AG04449 (cell line): Measurements from ENCODE around the gene NOX3.

Experiments
- CTCF ChIA-PET: fragments of 350-600 bp; formaldehyde crosslinking; extraction: SDS; loops from one replicate; lab custom pipeline; 2021; ENCODE audit warnings: antibody characterized with exemption; lab: Yijun Ruan, JAX
- POLR2A ChIA-PET: fragments of 400-600, 350-600 bp; formaldehyde crosslinking; extraction: SDS; loops from one replicate; lab custom pipeline; 2020; ENCODE audit warnings: antibody characterized with exemption, inconsistent platforms; lab: Yijun Ruan, JAX
- DNase-seq: peaks from one replicate; pipeline ENCODE4 v3.0.0-alpha.2; 2010; ENCODE audit warnings: low read depth, low spot score
- H3K4me3 ChIP-seq: 2 replicates; pipeline ENCODE4 v1.5.1; 2011; ENCODE audit warnings: low read depth, mild to moderate bottlenecking, control low read depth, low read length
- CTCF ChIP-seq: IDR thresholded peaks from one replicate; pipeline ENCODE4 v1.5.1; 2011; ENCODE audit warnings: mild to moderate bottlenecking, moderate library complexity, low read length, control low read depth, inconsistent platforms; ENCODE audit not compliant: insufficient read depth; ENCODE audit errors: missing control alignments

The NOX3 gene

GRCh38 chr6:155440398-155441111 is 15.1 kb downstream of the NOX3 start:
- ChIA-PET CTCF (no interaction called here), POLR2A (interaction anchor here (0.6 kb wide), 1 partner anchor 20 kb away, joined by 3 read pairs; no protein-coding TSS in a partner anchor)
- no peak for DNase-seq
- no peak overlapping the region for H3K4me3 ChIP-seq
- no peak for TF ChIP-seq CTCF

GRCh38 chr6:155439376-155439775 is 16.3 kb downstream of the NOX3 start:
- CTCF ChIA-PET, result no interaction called here
- no peak for DNase-seq
- no peak overlapping the region for H3K4me3 ChIP-seq
- TF ChIP-seq CTCF, result no peak
- POLR2A ChIA-PET, result no interaction called here

- H3K4me3 ChIP-seq, result no peak overlapping the region
- ChIA-PET CTCF (interaction anchor here (1.4 kb wide), 1 partner anchor 12 kb away, joined by 3 read pairs; no protein-coding TSS in a partner anchor), POLR2A (no interaction called here)
- no peak for DNase-seq
- TF ChIP-seq CTCF, result no peak
These were observed 18.5 kb downstream of the NOX3 start for GRCh38 chr6:155436981-155437749.

DNA sequence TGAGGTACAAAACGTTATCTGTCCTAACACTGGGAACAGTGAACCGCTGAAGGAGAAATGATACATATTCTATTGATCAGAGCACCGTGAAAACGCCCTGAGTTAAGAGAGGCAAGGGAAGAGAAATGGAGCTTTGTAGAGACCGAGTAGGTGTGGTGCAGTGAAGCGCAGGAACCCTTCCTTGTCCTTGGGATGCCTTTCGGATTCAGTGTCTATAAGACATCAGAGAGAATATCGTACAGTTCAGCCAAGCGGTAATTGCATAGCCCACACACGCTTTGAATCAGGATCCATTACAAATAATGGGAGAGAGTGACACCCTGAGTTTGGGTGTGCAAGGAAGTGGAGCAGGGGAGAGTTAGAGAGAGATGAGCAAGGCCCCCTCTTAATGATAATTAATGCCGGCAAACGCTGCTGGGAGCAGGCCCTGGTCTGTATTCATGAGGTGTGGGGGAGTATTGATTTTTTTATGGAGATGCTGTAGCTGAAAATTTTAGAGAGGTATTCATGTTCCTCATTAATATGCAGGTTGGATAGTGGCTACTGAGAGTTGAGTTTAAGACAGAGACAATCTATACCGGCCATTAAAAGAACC is 20.7 kb downstream of the NOX3 start:
- ChIA-PET CTCF (no interaction called here), POLR2A (no interaction called here)
- no peak for DNase-seq
- TF ChIP-seq CTCF, result no peak
- H3K4me3 ChIP-seq, result no peak overlapping the region

- CTCF ChIA-PET, result no interaction called here
- TF ChIP-seq CTCF, result no peak
- no peak for DNase-seq
- no peak overlapping the region for H3K4me3 ChIP-seq
- POLR2A ChIA-PET, result no interaction called here
These were observed 21.5 kb downstream of the NOX3 start for GRCh38 chr6:155434096-155434495.

GRCh38 chr6:155432293-155432692 is 23.3 kb downstream of the NOX3 start:
- ChIA-PET CTCF (no interaction called here), POLR2A (no interaction called here)
- TF ChIP-seq CTCF, result no peak
- H3K4me3 ChIP-seq, result no peak overlapping the region
- DNase-seq, result no peak
